Neural progenitor cell (in vitro differentiated cells): ENCODE data around the gene RAD51B. TPM values are rescaled to one million over a fixed set of nuclear protein-coding genes. Genes with fewer than 3 reads are reported as not detected.
A peak's percentile ranks its signal among the peaks of the same experiment; 100 is the strongest.

Experiments
- DNase-seq: peaks from one replicate; pipeline ENCODE4 v3.0.0-alpha.2; 2016; ENCODE audit warnings: low spot score
- H2AFZ ChIP-seq: fragments of 200-600 bp; sonication (generic); replicated peaks from 2 replicates; pipeline ENCODE4 v1.6.1; 2016; ENCODE audit warnings: antibody characterized with exemption
- H3F3A ChIP-seq: fragments of 200-600 bp; sonication (generic); 2 replicates; pipeline ENCODE4 v1.6.1; 2016; ENCODE audit warnings: antibody characterized with exemption, low read depth
- H3K27ac ChIP-seq: fragments of 200-600 bp; sonication (generic); 2 replicates; pipeline ENCODE4 v1.5.1; 2016; ENCODE audit warnings: mild to moderate bottlenecking
- H3K27me3 ChIP-seq: fragments of 200-600 bp; sonication (generic); 2 replicates; pipeline ENCODE4 v1.6.1; 2016; ENCODE audit warnings: mild to moderate bottlenecking, moderate library complexity
- H3K36me3 ChIP-seq: fragments of 200-600 bp; sonication (generic); 2 replicates; pipeline ENCODE4 v1.5.1; 2016
- H3K4me1 ChIP-seq: fragments of 200-600 bp; sonication (generic); 2 replicates; pipeline ENCODE4 v1.6.1; 2016; ENCODE audit warnings: mixed run types
- H3K4me2 ChIP-seq: fragments of 200-600 bp; sonication (generic); 2 replicates; pipeline ENCODE4 v1.6.1; 2016
- H3K4me3 ChIP-seq: fragments of 200-600 bp; sonication (generic); 2 replicates; pipeline ENCODE4 v1.5.1; 2016
- H3K79me2 ChIP-seq: fragments of 200-600 bp; sonication (generic); 2 replicates; pipeline ENCODE4 v1.6.1; 2016; ENCODE audit warnings: low read depth
- H3K9ac ChIP-seq: fragments of 200-600 bp; sonication (generic); 2 replicates; pipeline ENCODE4 v1.6.1; 2016
- H3K9me3 ChIP-seq: fragments of 200-600 bp; sonication (generic); 2 replicates; pipeline ENCODE4 v1.5.1; 2016; ENCODE audit warnings: low read depth
- H4K20me1 ChIP-seq: fragments of 200-600 bp; sonication (generic); 2 replicates; pipeline ENCODE4 v1.6.1; 2016; ENCODE audit warnings: low read depth
- H3K27ac Mint-ChIP-seq: 3 replicates; pipeline ENCODE4 v1.8.0; 2021; ENCODE audit warnings: mixed read lengths
- H3K27me3 Mint-ChIP-seq: 2 replicates; pipeline ENCODE4 v1.8.0; 2022; ENCODE audit warnings: low read depth, mild to moderate bottlenecking, inconsistent platforms, moderate library complexity, mixed read lengths; ENCODE audit not compliant: insufficient read depth
- H3K36me3 Mint-ChIP-seq: 3 replicates; pipeline ENCODE4 v1.8.0; 2021; ENCODE audit warnings: mixed read lengths
- H3K4me1 Mint-ChIP-seq: 3 replicates; pipeline ENCODE4 v1.8.0; 2021; ENCODE audit warnings: mixed read lengths
- H3K4me3 Mint-ChIP-seq: 3 replicates; pipeline ENCODE4 v1.8.0; 2021; ENCODE audit warnings: mild to moderate bottlenecking, moderate library complexity, mixed read lengths
- H3K9me3 Mint-ChIP-seq: 3 replicates; pipeline ENCODE4 v1.8.0; 2020; ENCODE audit warnings: mixed read lengths
- CTCF ChIP-seq: fragments of 200-600 bp; sonication (generic); IDR thresholded peaks from 2 replicates; pipeline ENCODE4 v1.5.1; 2017; ENCODE audit warnings: antibody characterized with exemption, mild to moderate bottlenecking
- EZH2 ChIP-seq: fragments of 200-600 bp; sonication (generic); IDR thresholded peaks from 2 replicates; pipeline ENCODE4 v1.6.1; 2017; ENCODE audit warnings: antibody characterized with exemption, mild to moderate bottlenecking, moderate library complexity
- EZH2phosphoT487 ChIP-seq: fragments of 200-600 bp; sonication (generic); IDR thresholded peaks from 2 replicates; pipeline ENCODE4 v1.6.1; 2017; ENCODE audit warnings: antibody characterized with exemption
- total RNA-seq: library from RNA; depleted of rRNA; stranded (reverse); fragments of >200 nt; gene quantifications from 2 replicates; pipeline ENCODE4 v1.2.3, GENCODE V29; 2015; ENCODE audit warnings: low replicate concordance

RAD51B gene
- total RNA-seq, 1 donor from 2014 or later, result 50.5 TPM

GRCh38 chr14:68758301-68758700, 938.7 kb downstream of the RAD51B start:
- H3K9me3 ChIP-seq, result no peaks in the 10 kb centered on the region
- peaks cover 8% of the 10 kb centered on the region for H3K4me1 ChIP-seq
- no peaks in the 10 kb centered on the region for H3K36me3 ChIP-seq
- H3K4me3 ChIP-seq, result no peak overlapping the region
- H3K4me2 ChIP-seq, result no peak overlapping the region
- no peak overlapping the region for H3K27ac ChIP-seq
- H3K4me3 Mint-ChIP-seq, result no peak overlapping the region
- no peak overlapping the region for H3K27ac Mint-ChIP-seq
- H4K20me1 ChIP-seq, result no peaks in the 10 kb centered on the region
- H3K27me3 Mint-ChIP-seq, result peaks cover 6% of the 10 kb centered on the region
- H3K27me3 ChIP-seq, result no peaks in the 10 kb centered on the region
- no peak overlapping the region for H3K9ac ChIP-seq
- no peak overlapping the region for H2AFZ ChIP-seq
- no peaks in the 10 kb centered on the region for H3K79me2 ChIP-seq
- DNase-seq, result no peak
- H3K4me1 Mint-ChIP-seq, result peaks cover 46% of the 10 kb centered on the region
- TF ChIP-seq EZH2 (no peak), CTCF (no peak), EZH2phosphoT487 (no peak)
- H3F3A ChIP-seq, result no peaks in the 10 kb centered on the region
- no peaks in the 10 kb centered on the region for H3K9me3 Mint-ChIP-seq
- H3K36me3 Mint-ChIP-seq, result no peaks in the 10 kb centered on the region

DNA sequence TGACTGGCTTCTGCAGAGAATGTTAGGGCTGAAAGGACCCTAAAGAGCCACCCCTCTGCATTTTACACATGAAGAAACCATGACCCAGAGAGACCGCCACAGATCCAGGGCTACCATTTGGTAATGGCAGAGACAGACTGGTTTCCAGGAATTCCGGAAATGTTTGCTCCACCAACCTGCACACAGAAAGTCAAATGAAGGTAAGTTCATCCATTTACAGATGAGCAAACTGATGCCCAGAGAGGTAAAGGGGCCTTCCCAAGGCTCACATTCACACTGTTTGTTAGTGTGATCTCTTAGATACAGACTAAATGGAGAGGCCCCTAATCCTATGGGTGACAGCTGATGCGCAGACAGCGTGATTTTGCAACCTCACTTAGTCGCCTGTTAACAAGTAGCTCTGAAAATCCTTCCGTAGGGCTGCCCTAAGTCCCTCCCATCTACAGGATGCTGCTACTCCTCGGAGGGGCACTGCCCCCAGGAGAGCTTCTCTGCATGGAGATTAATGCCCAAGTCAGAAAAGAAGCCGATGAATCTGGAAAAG, 939.5 kb downstream of the RAD51B start:
- Histone ChIP-seq H3F3A (no peaks in the 10 kb centered on the region), H2AFZ (no peak overlapping the region)
- peaks cover 6% of the 10 kb centered on the region for H3K27me3 Mint-ChIP-seq

GRCh38 chr14:68759937-68760336, 940.4 kb downstream of the RAD51B start:
- peaks cover 56% of the 10 kb centered on the region for H3K4me1 Mint-ChIP-seq
- H4K20me1 ChIP-seq, result no peaks in the 10 kb centered on the region
- peaks cover 10% of the 10 kb centered on the region for H3K27me3 Mint-ChIP-seq
- no peaks in the 10 kb centered on the region for H3K79me2 ChIP-seq
- no peak overlapping the region for H3K4me3 ChIP-seq
- H3K36me3 Mint-ChIP-seq, result peaks cover 3% of the 10 kb centered on the region
- H3K27ac Mint-ChIP-seq, result no peak overlapping the region
- no peaks in the 10 kb centered on the region for H3F3A ChIP-seq
- peaks cover 3% of the 10 kb centered on the region for H3K9me3 Mint-ChIP-seq
- DNase-seq, result no peak
- peaks cover 9% of the 10 kb centered on the region for H3K4me1 ChIP-seq
- no peaks in the 10 kb centered on the region for H3K36me3 ChIP-seq
- H3K27me3 ChIP-seq, result no peaks in the 10 kb centered on the region
- H2AFZ ChIP-seq, result no peak overlapping the region
- H3K9ac ChIP-seq, result no peak overlapping the region
- no peak overlapping the region for H3K4me2 ChIP-seq
- no peak overlapping the region for H3K27ac ChIP-seq
- no peaks in the 10 kb centered on the region for H3K9me3 ChIP-seq
- no peak overlapping the region for H3K4me3 Mint-ChIP-seq
- TF ChIP-seq CTCF, result no peak
- TF ChIP-seq EZH2phosphoT487, result no peak
- TF ChIP-seq EZH2, result no peak

More for the DNA sequence above, 939.5 kb downstream of the RAD51B start:
- Histone ChIP-seq H3K9ac (no peak overlapping the region), H3K9me3 (no peaks in the 10 kb centered on the region), H4K20me1 (no peaks in the 10 kb centered on the region), H3K79me2 (no peaks in the 10 kb centered on the region), H3K27ac (no peak overlapping the region), H3K4me2 (no peak overlapping the region), H3K4me3 (no peak overlapping the region), H3K4me1 (peaks cover 9% of the 10 kb centered on the region), H3K27me3 (no peaks in the 10 kb centered on the region), H3K36me3 (no peaks in the 10 kb centered on the region)
- H3K36me3 Mint-ChIP-seq, result no peaks in the 10 kb centered on the region
- H3K27ac Mint-ChIP-seq, result peak overlapping the region; percentile 53
- peaks cover 51% of the 10 kb centered on the region for H3K4me1 Mint-ChIP-seq
- DNase-seq, result no peak
- H3K9me3 Mint-ChIP-seq, result no peaks in the 10 kb centered on the region
- TF ChIP-seq CTCF (no peak), EZH2phosphoT487 (no peak), EZH2 (no peak)
- H3K4me3 Mint-ChIP-seq, result no peak overlapping the region
